Hematopoietic multipotent progenitor cell treated with erythropoietin and hydrocortisone succinate and interleukin-3 and kit ligand, for 4 days (in vitro differentiated cells): ENCODE measurements around the gene EFNB3.

Experiments
- DNase-seq: peaks from one replicate; pipeline ENCODE4 v3.0.0-alpha.2; 2015

The EFNB3 gene

GRCh38 chr17:7719661-7720060, 14.7 kb downstream of the EFNB3 start:
- DNase-seq, result no peak

DNA sequence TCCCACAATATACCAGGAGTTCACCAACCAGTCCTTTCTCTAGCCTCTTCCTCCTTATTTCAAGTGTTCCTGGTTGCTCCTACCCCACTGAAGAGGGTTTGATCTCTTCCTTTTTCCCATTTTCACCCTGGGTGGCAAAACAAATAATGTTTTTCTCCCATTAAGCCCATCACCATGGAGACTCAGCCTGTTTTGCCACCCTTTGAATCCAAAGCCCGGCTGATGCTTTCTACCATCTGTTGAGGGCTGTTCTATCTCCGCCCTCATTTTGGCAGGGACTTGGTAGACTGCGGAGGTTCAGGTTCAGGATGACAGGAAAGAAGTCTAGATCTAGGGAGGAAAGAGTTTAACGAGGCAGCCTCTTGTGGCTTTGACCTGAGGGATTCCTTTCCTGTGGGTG, 15.1 kb downstream of the EFNB3 start:
- no peak for DNase-seq

DNA sequence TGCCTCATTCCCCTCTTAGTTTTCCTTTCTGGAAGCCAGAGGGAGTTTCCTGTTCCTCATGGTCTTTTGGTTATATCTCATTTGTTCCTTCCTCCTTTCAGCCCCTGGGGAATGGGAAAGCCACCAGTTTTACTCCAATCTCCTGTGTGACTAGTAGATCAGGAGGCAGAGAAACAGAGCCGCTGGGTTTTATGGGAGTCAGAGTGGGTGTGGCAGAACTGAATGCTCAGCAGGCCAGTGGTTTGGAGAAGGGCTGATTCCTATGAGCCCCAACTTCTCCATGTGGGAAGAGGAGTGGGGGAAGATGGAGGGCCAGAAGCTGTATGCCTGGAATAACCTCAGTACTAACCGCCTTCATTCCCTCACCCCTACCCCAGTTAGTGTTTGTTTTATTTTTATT, 16.6 kb downstream of the EFNB3 start:
- no peak for DNase-seq

DNA sequence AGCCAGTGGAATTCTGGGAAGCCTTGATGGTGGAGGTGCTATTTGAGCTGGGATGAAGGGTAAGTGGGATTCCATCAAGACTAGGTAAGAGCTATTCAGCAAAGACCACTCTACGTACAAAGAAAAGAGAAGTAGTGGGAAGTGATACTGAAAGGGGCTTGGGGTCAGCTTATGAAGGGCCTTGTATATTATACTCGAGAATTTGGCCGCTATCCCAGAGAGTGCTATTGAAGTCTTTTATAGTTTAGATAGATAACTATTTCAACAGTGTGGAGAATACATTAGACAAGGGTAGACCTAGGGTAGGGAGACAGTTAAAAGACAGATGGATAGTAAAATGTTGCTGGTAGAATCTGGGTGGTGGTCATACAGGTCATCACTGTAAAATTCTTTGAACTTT, 22.9 kb downstream of the EFNB3 start:
- DNase-seq, result no peak

GRCh38 chr17:7729816-7730215, 24.8 kb downstream of the EFNB3 start:
- peak; percentile 55 for DNase-seq

GRCh38 chr17:7732981-7733539, 28.1 kb downstream of the EFNB3 start:
- DNase-seq, result no peak

DNA sequence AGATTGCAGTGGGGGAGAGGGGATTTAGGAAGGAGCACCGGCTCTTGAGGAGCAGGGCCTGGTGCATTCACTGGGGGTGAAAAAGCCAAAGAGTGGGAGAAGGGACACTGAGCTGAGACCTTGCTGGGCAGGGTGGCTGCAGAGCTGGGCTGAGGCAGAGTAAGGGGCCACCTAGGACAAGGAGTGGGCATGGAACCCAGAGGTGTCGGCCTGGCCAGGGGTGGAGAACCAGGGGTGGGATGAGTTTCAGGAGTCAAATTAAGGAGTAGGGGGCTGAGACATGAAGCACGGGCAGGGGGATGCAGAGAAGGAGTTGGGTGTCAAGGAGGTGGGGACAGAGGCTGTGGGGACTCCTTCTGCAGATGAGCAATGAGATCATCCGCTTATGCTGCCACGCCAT, 32.6 kb downstream of the EFNB3 start:
- no peak for DNase-seq

DNA sequence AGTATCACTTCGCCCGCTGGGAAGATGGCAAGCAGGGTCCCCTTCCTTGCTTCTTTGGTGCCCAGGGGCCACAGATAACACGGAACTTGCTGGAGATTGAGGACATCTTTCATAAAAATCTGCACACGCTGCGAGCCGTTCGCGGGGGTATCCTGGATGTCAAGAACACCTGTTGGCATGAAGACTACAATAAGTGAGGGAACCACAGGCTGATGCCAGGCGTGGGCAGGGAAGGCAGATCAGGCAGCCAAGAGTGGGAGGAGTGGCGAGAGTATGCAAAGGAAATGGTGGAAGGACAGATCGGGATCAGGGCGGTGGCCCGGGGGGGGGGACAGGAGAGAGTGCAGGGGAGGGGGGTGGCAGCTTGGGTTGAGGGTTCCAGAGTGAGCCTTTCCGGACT, 34.7 kb downstream of the EFNB3 start:
- DNase-seq, result no peak

DNA sequence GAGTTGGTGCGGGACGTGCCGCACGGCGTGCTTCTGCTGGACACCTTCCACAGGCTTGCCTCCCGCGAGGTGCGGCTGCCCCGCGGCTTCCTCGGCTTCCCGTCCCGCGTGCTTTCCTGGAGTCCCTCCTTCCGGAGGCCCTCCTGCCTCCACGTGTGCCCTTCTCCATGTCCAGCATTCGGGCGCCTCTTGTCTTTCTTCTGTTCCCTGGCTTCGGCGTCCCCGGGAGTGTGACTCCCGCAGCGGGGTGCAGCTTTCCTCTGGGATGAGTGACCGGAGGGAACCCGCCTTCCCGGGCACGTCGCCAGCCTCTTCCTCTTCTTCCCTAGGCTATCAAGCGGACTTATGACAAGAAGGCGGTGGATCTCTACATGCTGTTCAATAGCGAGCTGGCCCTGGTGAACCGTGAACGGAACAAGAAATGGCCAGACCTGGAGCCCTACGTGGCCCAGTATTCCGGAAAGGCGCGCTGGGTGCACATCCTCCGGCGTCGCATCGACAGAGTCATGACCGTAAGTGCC, 35.5 kb downstream of the EFNB3 start:
- DNase-seq, result no peak

DNA sequence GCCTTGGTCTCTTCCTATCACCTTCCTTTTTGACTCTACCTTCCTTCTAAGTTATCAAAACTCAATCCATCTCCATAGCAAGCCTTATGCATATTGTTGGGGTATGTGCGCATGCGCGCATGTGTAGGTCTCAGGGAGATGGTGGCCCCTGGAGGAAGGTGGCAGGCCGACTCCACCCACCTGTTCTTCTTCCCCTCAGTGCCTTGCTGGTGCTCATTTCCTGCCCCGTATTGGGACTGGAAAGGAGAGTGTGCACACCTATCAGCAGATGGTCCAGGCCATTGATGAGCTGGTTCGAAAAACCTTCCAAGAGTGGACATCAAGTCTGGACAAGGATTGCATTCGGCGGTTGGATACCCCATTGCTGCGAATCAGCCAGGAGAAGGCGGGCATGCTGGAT, 37.7 kb downstream of the EFNB3 start:
- no peak for DNase-seq

GRCh38 chr17:7744416-7744815, 39.4 kb downstream of the EFNB3 start:
- peak; percentile 30 for DNase-seq

DNA sequence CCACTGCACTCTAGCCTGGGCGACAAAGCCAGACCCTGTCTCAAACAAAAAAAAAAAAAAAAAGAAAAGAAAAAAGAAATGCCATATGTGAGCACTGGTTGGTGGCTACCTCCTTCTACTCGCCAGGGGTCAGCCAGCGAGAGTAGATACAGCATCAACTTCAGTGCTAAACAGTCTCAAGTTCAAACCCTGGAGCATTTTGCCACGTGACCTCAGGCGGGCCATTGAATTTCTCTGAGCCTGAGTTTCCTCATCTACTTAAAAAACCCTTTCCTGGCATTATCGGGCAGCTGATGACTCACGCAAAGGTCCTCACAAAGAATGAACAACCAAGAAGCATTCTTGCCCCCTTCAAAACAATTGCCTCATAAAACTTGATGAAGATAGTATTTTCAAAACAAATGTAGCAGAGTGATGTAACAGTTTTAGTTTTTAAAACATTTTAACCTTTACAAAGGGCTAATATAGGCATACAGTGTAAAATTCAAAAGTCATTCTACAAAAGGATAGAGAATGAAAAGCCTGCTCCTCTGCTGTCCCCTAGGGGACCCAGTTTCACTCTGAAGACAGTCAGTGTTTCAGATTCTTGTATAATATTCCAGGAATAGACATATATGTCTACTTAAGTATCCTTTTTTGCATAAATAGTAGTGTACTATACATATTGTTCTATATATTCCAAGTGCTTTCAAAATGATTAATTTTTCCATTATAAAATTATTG, 40.9 kb downstream of the EFNB3 start:
- DNase-seq, result peak; percentile 74

DNA sequence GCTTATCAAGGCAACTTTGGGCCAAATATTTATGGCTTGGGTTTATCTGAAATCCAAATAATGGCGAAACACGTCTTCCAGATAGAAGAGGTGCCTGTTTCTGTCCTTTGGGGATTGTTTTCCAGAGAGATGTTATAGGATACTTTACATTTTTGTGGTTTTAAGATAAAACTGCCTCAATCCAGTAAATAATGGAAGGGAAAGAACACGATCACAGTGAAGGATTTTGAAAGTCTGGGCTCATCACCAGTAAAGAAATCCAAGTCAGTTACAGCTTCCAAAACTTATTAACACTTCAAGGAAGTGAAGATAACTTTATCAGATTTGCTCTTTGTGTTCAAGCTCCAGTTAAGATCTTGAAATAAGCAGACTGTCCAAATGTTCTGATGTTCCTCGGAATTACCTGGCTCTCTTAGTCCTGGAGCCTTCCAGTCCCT, 42.7 kb downstream of the EFNB3 start:
- no peak for DNase-seq

GRCh38 chr17:7748076-7748775, 43.2 kb downstream of the EFNB3 start:
- DNase-seq, result no peak

DNA sequence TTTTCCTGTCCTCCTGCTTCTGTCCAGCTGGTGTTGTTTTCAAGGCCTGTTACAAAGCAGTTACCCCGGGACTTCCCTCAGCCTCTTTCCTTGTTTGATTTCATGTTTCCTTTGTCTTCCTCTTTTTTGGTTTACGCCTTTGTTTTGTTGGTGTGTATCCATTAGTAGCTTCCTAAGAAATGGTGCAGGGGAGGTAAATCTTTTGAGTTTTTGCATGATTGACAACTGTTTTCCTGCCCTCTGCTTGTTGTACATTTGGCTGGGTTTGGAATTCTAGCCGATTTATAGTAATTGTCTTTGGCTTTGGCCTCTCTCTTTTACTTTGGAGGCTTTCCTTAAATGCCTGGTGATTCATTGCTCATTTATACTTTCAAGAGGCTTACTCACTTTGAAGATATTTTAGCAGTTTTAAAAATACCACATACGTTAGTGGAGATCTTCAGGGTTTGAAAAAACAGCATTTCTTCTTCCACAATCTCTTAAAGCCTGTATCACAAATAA, 45.4 kb downstream of the EFNB3 start:
- no peak for DNase-seq

- no peak for DNase-seq
Measured at GRCh38 chr17:7754656-7755055, 49.7 kb downstream of the EFNB3 start.

GRCh38 chr17:7755095-7755890, 50.3 kb downstream of the EFNB3 start:
- DNase-seq, result peak; percentile 45

GRCh38 chr17:7756968-7757367, 52.0 kb downstream of the EFNB3 start:
- no peak for DNase-seq
